ENCODE measurements around the gene CPT1C. TPM values are rescaled to one million over a fixed set of nuclear protein-coding genes. Genes with fewer than 3 reads are reported as not detected.

Gene CPT1C
- total and polyA plus RNA-seq, 2 donors (not counting 3 experiments of a cell fraction or from before 2014, with no cell fraction given): 45.7 to 80.8 TPM

DNA sequence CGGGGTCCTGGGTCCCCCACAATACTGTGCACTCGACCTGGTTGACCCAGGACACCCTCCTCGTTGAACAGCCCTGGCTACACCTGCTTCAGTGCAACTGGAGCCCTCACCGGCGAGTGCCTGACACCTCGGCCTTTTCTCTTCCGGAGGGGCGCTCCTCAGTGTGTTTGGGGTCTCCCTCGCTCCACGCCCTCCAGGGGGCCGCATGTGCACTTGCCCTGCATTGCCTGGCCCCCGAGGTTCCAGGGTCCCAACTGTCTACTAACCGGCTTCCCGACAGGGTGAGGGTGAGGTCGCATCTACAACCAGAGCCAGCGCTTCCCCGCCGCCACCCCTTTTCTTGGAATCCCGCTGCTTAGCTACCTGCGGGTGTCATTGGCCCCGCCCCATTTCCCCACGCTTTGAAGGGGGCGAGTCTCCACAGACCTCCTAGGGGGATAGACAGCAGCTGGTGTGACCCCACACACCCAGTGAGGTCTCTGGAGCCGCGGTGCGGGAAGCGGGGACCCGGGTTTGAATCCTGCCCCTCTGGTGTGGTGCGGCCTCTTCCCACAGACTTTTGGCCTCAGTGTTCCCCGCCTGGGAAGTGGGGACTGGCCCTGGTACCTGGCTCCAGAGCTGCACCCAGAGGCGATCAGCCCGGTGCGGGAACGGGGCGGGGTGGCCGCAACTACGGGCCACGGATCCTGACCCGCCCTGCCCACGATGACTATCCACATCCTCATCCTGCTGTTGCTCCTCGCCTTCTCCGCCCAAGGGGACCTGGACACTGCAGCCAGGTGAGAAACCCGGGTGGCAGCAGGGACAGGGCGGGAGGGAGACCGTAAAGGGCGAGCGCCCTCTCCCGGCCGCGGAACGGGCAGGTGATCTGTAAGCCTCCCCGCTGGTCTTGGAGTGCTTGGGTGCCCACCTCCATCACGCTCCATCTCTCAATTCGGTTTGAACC is 1.5 kb upstream of the CPT1C start, which contains the start of gene ADM5:
Gene ADM5, plus strand, starts transcription at position 462 of the 946 bp plus-strand sequence. Its CDS starts 244 bp downstream, at position 706.
- peak within 1 kb of the TSS; percentile 7 for H3K9ac ChIP-seq (replicated peaks; ENCODE audit: extremely low read depth, insufficient read depth, low read length)

More for the DNA sequence above, 1.5 kb upstream of the CPT1C start, which contains the start of gene ADM5:
- POLR2A ChIA-PET: no interaction called here
- Histone ChIP-seq H3K79me2 (ENCODE audit: control insufficient read depth, insufficient read depth, low read length) (no peaks in the 10 kb centered on the region), H3K4me2 (ENCODE audit: insufficient read depth, low read length) (peak within 1 kb of the TSS; percentile 65), H3K9me1 (replicated peaks; ENCODE audit: control insufficient read depth, extremely low read depth, insufficient read depth, low read length) (no peaks in the 10 kb centered on the region), H3K36me3 (ENCODE audit: control insufficient read depth in 2 of 2, extremely low read depth in 1 of 2, insufficient read depth in 2 of 2, low read length in 2 of 2) (peaks cover 2 to 18% of the 10 kb centered on the region in 2 experiments), H3K27me3 (ENCODE audit: control insufficient read depth in 2 of 2, insufficient read depth in 2 of 2, low read length in 2 of 2) (no peaks in the 10 kb centered on the region), H3K27ac (ENCODE audit: insufficient read depth, low read depth, low read length) (no peak within 1 kb of the TSS), H2AFZ (ENCODE audit: low read depth, low read length) (peak within 1 kb of the TSS; percentile 20), H4K20me1 (replicated peaks; ENCODE audit: control insufficient read depth, extremely low read depth, insufficient read depth, low read length) (no peaks in the 10 kb centered on the region), H3K4me1 (ENCODE audit: control insufficient read depth, extremely low read depth, insufficient read depth, low read length) (peaks cover 40% of the 10 kb centered on the region), H3K4me3 (replicated peaks in 1 of 3; ENCODE audit: insufficient read depth in 1 of 3, low read depth in 1 of 3, low read length in 3 of 3) (peak within 1 kb of the TSS; percentile 12 to 74 (median 56)), H3K9me3 (replicated peaks; ENCODE audit: control insufficient read depth, insufficient read depth, low read length) (no peaks in the 10 kb centered on the region)
- peak; percentile 57 for FAIRE-seq
- CTCF ChIA-PET: interaction anchor here (0.9 to 2.9 kb wide), 4 partner anchors 9 to 109 kb away, joined by 3 to 9 read pairs (median 3); partner anchors contain the start of gene NOSIP
- TF ChIP-seq, protein P1, sequence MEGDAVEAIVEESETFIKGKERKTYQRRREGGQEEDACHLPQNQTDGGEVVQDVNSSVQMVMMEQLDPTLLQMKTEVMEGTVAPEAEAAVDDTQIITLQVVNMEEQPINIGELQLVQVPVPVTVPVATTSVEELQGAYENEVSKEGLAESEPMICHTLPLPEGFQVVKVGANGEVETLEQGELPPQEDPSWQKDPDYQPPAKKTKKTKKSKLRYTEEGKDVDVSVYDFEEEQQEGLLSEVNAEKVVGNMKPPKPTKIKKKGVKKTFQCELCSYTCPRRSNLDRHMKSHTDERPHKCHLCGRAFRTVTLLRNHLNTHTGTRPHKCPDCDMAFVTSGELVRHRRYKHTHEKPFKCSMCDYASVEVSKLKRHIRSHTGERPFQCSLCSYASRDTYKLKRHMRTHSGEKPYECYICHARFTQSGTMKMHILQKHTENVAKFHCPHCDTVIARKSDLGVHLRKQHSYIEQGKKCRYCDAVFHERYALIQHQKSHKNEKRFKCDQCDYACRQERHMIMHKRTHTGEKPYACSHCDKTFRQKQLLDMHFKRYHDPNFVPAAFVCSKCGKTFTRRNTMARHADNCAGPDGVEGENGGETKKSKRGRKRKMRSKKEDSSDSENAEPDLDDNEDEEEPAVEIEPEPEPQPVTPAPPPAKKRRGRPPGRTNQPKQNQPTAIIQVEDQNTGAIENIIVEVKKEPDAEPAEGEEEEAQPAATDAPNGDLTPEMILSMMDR (IDR thresholded peaks at IDR 0.05; ENCODE audit: extremely low read depth in 1 of 2, insufficient read depth in 1 of 2, low read depth in 1 of 2, low read length in 2 of 2): peak; percentile 55 to 82
- no peak for TF ChIP-seq FOS (IDR thresholded peaks at IDR 0.05; ENCODE audit: borderline replicate concordance, insufficient read depth, low read length)
- no peak for TF ChIP-seq GATA2 (IDR thresholded peaks at IDR 0.05; ENCODE audit: insufficient read depth, insufficient read length, low read depth, low read length)
- TF ChIP-seq POLR2A (IDR thresholded peaks at IDR 0.05; ENCODE audit: low read depth, low read length): peak; percentile 18
- no TSS peak for BruUV-seq (replicated peaks)
- peak; percentile 54 for DNase-seq (ENCODE audit: low read depth, low spot score)
- dilution Hi-C loops (cut with MboI; ENCODE audit: extremely low pct_ligation_motif_present, low sequenced_read_pairs) (no loop called here), intact Hi-C loops (cut with micrococcal nuclease) (loop anchor here (2.0 to 5.0 kb wide), 2 partner anchors 27 to 118 kb away; no protein-coding TSS in a partner anchor)
